HG02852 (cell line): ENCODE results near the gene IGF1R.

ENCODE experiments used
- ATAC-seq: cut with Tn5 transposase; IDR thresholded peaks from one replicate; pipeline ENCODE4 v1.9.1; 2021; ENCODE audit warnings: mild to moderate bottlenecking, moderate library complexity; ENCODE audit not compliant: unreplicated experiment

The IGF1R gene

DNA sequence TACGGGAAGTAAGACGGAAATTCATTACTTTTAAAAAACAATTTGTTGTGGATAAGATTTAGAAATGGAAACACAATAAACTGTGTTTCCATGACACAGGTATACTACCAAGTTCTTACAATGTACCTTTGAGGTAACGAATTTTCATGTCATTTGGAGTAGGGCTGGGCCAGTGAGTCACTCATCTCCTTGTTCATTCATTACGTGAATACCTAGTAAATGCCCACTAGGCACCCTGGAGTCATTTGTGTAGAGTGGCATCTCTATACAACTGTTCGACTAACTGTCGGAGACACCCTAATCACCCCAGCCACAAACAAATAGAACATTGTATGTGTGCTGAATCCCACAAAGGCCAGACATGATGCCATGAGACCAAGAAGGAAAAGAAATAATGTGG lies 94.8 kb downstream of the IGF1R start:
- no peak for ATAC-seq

DNA sequence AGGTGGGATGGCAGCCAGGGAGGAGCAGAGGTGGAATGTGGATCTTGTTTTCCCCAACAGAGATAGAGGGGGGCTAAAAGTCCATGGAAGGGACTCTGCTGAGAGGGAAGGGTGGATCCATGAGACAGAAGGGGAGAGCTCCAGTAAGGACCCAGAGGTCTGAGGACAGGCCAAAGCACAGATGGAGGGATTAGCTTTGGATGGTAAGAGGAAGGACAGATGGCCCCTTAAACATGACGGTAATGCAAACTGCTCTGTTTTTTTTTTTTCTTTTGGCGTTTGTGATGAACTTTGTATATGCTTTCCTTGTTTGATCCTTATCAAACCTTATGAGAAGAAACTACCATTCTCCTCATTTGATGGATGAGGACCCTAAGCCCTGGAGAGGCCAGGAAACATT lies 96.2 kb downstream of the IGF1R start:
- ATAC-seq, result no peak

GRCh38 chr15:98745179-98745578 lies 96.8 kb downstream of the IGF1R start:
- ATAC-seq, result no peak

DNA sequence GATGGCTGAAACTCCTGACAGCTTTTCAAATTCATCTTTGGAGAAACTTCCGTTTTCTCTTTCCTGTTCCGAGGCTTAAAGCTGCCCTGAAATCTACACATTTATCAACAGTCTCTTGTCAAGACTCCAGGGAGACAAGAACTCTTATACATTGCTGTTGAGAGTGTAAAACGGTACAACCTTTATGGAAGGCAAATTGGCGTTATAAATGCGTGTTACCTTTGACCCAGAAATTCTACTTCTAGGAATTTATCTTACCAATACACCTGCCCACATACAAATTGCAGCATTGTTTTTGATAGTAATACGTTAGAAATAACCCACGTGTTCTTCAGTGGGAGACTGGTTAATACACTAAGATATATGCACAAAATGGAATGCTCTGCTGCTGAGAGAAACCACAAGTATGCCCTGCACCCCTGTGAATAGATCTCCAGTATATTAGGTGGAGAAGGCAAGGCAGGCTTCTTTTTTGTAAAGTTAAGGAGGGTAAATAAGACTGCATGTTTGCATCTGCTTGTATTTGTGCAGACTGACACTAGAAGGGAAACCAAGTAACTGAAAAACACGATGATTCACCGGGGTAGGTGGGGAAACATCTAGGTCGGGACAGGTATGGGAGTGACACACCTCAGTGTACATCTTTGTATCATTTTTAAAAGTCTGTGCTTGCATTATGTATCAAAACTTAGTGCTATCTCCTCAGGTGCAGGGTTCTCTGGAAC lies 97.5 kb downstream of the IGF1R start:
- ATAC-seq, result no peak

DNA sequence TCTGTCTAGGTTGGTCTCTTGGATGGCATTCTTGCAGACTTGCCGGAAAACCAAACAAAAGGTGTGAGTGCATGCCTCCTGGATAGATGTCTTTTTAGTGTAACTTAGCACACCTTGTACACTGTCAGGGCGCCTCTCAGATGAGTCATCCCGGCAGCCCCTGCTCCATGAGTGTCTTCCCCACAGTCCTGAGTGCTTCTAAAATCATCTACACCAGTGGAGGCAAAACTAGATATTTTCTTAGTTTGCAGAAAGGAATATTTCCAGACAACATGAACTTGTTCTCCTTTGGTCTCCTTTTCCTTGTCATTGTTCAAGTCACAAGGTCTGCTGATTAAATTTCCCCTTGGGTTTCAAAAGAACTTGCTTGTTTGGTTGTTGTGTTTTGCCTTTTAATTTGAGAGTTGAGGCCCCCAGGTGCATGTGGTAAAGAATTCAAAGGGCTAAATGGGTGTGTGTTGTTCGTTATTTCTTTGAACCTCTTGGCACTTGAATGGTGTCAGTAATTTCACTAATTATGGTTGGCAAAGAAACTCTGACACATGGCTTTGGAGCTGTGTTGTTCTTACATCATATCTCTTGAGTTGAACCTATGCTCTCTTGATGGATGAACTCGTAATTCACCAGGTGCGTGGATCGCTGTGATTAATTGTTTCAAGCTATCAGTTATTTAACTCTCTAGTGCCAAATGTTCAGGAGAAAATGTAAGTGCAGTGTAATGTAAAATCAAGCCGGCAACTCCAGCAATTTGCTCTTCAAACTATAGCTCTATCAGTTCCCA lies 98.2 kb downstream of the IGF1R start:
- no peak for ATAC-seq

DNA sequence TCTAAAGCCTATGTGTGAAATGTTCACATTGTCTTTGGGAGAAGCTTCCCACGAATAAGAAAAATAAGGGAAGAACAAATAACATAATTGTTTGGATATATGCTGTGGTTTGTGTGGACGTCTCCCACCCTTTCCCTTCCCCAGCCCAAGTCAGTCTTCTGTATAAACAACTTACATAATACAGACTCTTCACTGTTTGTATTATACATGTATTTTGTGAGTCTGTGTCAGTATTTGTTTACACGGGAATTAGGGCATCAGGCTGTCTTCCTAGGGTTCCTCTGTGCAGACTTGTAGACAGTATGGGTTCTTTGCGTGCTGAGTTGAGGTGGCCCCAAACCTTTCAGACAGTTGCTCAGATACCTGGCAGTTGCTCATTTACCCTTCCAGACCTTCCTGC lies 103.4 kb downstream of the IGF1R start:
- ATAC-seq, result no peak

DNA sequence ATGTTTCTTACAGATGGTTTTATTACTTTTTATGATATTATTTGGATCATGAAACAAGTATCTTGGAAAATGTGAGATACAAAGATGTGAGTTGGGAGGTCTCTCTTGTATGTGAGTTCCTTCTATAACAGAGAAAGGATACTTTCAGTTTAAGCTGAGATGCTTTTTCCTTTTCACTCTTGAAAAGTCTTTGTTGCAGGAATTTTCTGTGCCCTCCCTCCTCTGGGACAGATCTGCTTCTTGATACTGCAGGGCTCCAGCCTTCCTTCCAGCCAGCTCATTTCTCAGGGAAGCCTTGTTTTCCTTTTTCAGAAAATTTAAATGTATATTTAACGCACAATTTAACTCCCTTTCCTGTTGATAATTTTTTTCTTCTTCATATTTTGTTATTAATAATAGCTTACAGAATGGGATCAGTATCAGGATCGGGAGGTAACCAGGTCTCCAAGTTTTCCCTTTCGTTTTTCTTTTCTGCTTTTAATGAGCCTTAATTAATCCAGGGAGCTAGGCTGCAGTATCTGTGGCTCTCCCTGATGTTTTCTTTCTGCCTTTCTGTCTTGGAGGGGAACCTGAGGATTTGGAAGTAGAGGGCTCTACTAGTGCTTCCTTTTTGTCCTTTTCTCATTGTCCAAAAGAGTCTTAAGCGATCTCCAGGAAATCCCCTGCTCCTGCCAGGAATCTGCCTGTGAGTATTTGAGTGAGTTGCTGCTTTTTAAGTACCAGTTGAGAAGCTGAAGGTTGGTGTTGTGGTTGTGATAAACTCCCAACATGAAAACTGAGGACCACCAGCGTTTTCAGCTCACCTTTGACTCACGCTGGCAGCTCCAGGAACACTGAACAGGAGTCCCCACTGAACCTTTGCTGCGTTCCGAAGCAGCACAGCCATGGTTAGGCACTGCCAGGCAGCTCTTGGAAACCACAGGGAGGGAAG lies 105.7 kb downstream of the IGF1R start:
- ATAC-seq, result no peak

- no peak for ATAC-seq
Measured at GRCh38 chr15:98754657-98755022, 106.3 kb downstream of the IGF1R start.

GRCh38 chr15:98755138-98755537 lies 106.8 kb downstream of the IGF1R start:
- no peak for ATAC-seq

DNA sequence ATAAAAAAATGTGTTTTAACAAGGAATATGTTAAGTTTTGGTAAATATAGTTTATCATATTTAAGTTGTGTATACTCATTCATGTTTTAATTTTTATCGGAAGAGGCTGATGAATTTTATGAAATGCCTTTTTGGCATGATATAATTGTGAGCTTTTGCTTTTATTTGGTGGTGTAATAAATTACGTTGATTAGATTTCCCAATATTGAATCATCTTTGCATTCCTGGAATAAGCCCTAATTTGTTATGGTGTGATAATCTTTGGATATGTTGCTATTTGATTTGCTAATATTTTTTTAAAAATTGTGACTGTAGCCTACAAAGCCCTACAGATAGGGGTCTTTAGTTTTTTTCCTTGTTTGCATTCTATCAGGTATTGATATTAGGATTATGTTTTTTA lies 107.4 kb downstream of the IGF1R start:
- ATAC-seq, result no peak

DNA sequence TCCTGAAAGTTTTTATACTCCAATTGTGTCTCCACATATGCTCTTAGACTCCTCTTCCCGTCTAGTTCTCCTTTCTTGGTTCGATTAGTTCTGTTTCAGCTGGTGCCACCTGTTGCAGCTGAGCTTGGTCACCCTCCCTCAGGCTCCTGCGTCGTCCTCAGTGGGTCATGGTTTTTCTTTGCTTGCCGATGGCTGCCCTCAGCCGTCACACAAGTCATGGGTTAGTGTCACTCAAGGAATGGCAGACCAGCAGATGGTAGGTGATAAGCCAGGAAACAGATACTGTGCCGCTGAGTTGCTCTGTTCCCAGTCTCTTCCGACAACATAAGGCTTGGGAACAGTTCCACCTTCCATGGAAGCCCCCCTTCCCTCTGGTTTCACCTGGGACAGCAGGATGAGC lies 109.9 kb downstream of the IGF1R start:
- no peak for ATAC-seq

GRCh38 chr15:98759277-98759676 lies 110.9 kb downstream of the IGF1R start:
- ATAC-seq, result no peak

GRCh38 chr15:98760112-98760826 lies 111.9 kb downstream of the IGF1R start:
- no peak for ATAC-seq

DNA sequence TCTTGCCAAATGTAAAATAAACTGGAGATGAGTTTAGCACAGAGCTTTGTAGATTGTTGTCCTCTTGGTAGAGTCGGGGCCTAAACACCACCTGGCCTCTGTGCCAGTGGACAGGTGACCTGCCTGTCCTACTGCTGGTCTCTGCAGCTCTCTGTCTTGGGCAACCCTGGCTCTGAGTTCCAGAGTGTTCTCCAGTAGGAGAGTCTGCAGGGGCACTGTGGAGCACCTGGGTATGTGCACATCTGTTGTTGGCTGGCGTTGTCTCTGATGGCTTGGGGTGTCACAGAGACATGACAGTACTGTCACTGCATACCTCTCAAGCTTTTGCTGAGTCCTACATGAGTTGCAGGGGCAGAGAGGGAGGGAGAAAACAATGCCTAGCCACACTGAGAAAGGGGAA lies 112.6 kb downstream of the IGF1R start:
- ATAC-seq, result no peak

GRCh38 chr15:98763179-98763578 lies 114.8 kb downstream of the IGF1R start:
- no peak for ATAC-seq

- no peak for ATAC-seq
Measured at GRCh38 chr15:98764291-98764690, 116.0 kb downstream of the IGF1R start.

DNA sequence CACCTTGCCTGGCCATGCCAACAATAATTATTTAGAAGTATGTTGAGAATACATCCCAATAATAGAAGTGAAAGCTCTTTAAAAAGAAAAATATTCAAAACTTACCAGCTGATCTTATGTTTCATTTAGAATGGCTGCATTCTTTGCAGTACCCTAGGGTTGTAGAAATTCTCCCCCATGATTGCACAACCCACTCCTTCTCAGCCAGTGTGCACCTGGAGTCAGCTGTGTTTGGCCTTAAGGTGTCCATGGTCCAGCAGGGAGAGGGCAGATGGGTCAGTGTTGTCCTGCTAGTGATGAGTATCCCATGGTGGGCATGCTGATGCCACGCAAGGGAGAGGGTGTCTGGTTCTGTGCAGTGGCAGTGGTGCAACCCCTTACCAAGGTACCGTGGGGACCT lies 117.3 kb downstream of the IGF1R start:
- no peak for ATAC-seq

- no peak for ATAC-seq
Measured at GRCh38 chr15:98767692-98768091, 119.4 kb downstream of the IGF1R start.

DNA sequence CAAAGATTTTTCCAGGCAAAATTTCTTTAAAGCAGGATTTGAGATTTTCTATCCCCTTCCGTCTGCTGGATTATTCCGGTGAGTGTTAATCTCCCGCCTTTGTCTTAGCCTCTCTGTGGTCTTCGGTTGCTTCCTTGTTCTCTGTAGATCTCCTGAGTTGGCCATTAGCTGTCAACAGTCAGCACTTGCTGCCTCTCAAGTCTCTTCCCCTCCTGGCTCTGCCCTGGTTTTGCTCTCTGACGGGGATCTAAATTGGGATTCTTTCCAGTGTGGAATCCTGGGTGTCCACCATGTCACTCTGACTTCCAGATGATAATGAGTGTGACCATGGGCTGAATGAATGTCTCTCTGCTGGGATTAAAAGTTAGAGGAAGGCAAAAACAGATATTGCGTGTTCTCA lies 121.5 kb downstream of the IGF1R start:
- no peak for ATAC-seq

- no peak for ATAC-seq
Measured at GRCh38 chr15:98770984-98771383, 122.6 kb downstream of the IGF1R start.

- no peak for ATAC-seq
Measured at GRCh38 chr15:98771541-98771940, 123.2 kb downstream of the IGF1R start.
